Measurements from ENCODE around the gene FAM47E.
A peak's percentile ranks its signal among the peaks of the same experiment; 100 is the strongest.

FAM47E gene

GRCh38 chr4:76208005-76208765 lies 43.3 kb upstream of the FAM47E start:
- peak overlapping the region; percentile 69 for H3K27ac ChIP-seq

GRCh38 chr4:76209881-76210280 lies 41.6 kb upstream of the FAM47E start:
- H3K27ac ChIP-seq: peak overlapping the region; percentile 69
- TF ChIP-seq ZFX (IDR thresholded peaks at IDR 0.05) (no peak), CTCF (conservative IDR thresholded peaks at IDR 0.05) (no peak)

More at GRCh38 chr4:76208005-76208765, 43.3 kb upstream of the FAM47E start:
- TF ChIP-seq ZFX (IDR thresholded peaks at IDR 0.05) (no peak), CTCF (conservative IDR thresholded peaks at IDR 0.05) (no peak)

- TF ChIP-seq ZFX (IDR thresholded peaks at IDR 0.05) (no peak), CTCF (conservative IDR thresholded peaks at IDR 0.05) (no peak)
- H3K27ac ChIP-seq: no peak overlapping the region; the same call in 1 of the 2 replicates
Observed at GRCh38 chr4:76210452-76210851, 41.1 kb upstream of the FAM47E start.

GRCh38 chr4:76211769-76212708 lies 39.5 kb upstream of the FAM47E start:
- TF ChIP-seq ZFX (IDR thresholded peaks at IDR 0.05): no peak
- TF ChIP-seq CTCF (conservative IDR thresholded peaks at IDR 0.05): no peak
- peak overlapping the region; percentile 97 for H3K27ac ChIP-seq

- peak overlapping the region; percentile 97 for H3K27ac ChIP-seq
- TF ChIP-seq CTCF (conservative IDR thresholded peaks at IDR 0.05): no peak
- TF ChIP-seq ZFX (IDR thresholded peaks at IDR 0.05): no peak
Observed at GRCh38 chr4:76212851-76213414, 38.6 kb upstream of the FAM47E start.

GRCh38 chr4:76213415-76214176 lies 37.9 kb upstream of the FAM47E start, which contains the start of gene SCARB2:
Gene SCARB2, minus strand, starts transcription at chr4:76213824. Its CDS starts 281 bp downstream, at chr4:76213543.
- no peak for TF ChIP-seq CTCF (conservative IDR thresholded peaks at IDR 0.05)
- TF ChIP-seq ZFX (IDR thresholded peaks at IDR 0.05): peak; percentile 82
- H3K27ac ChIP-seq: peak within 1 kb of the TSS; percentile 97

All from C4-2B (cell line).